GM10248 (cell line): ENCODE data around the gene PPP1R12C.

ENCODE experiments used
- CTCF ChIA-PET: fragments of 300-600 bp; sonication (Branson Sonifier 250); formaldehyde crosslinking; extraction: SDS; loops from one replicate; lab custom pipeline; 2021; ENCODE audit warnings: antibody characterized with exemption; lab: Yijun Ruan, JAX
- POLR2A ChIA-PET: fragments of 350-650 bp; sonication (Branson Sonifier 250); formaldehyde crosslinking; extraction: SDS; loops from one replicate; lab custom pipeline; 2020; ENCODE audit warnings: antibody characterized with exemption; lab: Yijun Ruan, JAX
- DNase-seq: peaks from one replicate; pipeline ENCODE4 v3.0.0; 2012; ENCODE audit errors: extremely low spot score
- TF ChIP-seq, protein P1 (sequence below): IDR thresholded peaks from 2 replicates; pipeline ENCODE4 v1.5.1; 2012; ENCODE audit warnings: mild to moderate bottlenecking, low read depth; ENCODE audit errors: extremely low read depth, missing control alignments, control extremely low read depth

Gene PPP1R12C

DNA sequence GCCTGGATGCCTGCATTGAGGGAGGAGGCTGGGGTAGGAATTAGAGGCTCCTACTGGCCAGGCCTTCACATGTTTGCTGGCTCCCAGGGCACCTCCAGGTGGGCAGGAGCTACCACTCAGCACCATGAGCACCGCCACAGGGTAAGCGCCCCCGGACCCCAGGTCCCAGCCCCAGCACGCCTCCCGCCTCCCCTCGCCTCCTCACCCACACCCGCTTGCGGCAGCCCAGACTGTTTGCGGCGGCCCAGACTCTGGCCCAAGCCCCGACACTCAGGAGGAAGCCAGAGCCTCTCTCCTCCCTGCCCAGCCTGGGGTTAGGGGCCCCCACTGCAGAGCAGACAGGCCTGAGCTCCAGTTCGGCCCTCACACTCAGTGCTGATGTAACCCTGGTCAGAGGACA, 41.1 kb downstream of the PPP1R12C start:
- no peak for DNase-seq
- ChIA-PET CTCF (interaction anchor here (2.8 kb wide), 1 partner anchor 12 kb away, joined by 13 read pairs; no protein-coding TSS in a partner anchor), POLR2A (no interaction called here)
- TF ChIP-seq, protein P1, sequence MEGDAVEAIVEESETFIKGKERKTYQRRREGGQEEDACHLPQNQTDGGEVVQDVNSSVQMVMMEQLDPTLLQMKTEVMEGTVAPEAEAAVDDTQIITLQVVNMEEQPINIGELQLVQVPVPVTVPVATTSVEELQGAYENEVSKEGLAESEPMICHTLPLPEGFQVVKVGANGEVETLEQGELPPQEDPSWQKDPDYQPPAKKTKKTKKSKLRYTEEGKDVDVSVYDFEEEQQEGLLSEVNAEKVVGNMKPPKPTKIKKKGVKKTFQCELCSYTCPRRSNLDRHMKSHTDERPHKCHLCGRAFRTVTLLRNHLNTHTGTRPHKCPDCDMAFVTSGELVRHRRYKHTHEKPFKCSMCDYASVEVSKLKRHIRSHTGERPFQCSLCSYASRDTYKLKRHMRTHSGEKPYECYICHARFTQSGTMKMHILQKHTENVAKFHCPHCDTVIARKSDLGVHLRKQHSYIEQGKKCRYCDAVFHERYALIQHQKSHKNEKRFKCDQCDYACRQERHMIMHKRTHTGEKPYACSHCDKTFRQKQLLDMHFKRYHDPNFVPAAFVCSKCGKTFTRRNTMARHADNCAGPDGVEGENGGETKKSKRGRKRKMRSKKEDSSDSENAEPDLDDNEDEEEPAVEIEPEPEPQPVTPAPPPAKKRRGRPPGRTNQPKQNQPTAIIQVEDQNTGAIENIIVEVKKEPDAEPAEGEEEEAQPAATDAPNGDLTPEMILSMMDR, result no peak

- CTCF ChIA-PET, result interaction anchor here (2.8 kb wide), 1 partner anchor 13 kb away, joined by 13 read pairs; no protein-coding TSS in a partner anchor
- POLR2A ChIA-PET, result no interaction called here
- DNase-seq, result no peak
- TF ChIP-seq, protein P1, result no peak
These were observed 42.0 kb downstream of the PPP1R12C start, which contains the start of gene EPS8L1 for GRCh38 chr19:55075371-55075998. Gene EPS8L1, plus strand, starts transcription at chr19:55075869. Its CDS starts 576 bp downstream, at chr19:55076445.

DNA sequence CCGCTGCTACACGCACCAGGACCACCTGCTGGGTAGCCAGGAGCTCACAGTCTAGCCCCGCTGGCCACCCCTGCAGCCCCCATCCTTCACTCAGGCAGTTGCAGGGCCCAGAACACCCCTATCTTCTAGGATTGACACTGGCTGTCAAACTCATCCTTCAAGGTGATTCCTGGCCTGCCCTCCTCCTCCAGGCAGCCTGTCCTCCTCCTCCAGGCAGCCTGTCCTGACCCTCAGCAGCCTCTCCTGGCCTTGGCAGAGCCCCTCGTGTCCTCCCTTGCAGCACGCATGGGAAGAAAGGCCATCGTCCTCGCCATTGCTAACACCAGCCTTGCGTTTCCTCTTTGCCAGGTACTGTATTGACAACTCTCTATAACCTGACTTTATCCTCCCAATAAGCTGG, 45.5 kb downstream of the PPP1R12C start:
- no peak for DNase-seq
- CTCF ChIA-PET, result no interaction called here
- POLR2A ChIA-PET, result interaction anchor here (0.6 kb wide), 1 partner anchor 220 kb away, joined by 3 read pairs; no protein-coding TSS in a partner anchor
- TF ChIP-seq, protein P1, result no peak

- TF ChIP-seq, protein P1, result no peak
- ChIA-PET CTCF (no interaction called here), POLR2A (no interaction called here)
- DNase-seq, result no peak
These were observed 46.3 kb downstream of the PPP1R12C start for GRCh38 chr19:55071129-55071502.

DNA sequence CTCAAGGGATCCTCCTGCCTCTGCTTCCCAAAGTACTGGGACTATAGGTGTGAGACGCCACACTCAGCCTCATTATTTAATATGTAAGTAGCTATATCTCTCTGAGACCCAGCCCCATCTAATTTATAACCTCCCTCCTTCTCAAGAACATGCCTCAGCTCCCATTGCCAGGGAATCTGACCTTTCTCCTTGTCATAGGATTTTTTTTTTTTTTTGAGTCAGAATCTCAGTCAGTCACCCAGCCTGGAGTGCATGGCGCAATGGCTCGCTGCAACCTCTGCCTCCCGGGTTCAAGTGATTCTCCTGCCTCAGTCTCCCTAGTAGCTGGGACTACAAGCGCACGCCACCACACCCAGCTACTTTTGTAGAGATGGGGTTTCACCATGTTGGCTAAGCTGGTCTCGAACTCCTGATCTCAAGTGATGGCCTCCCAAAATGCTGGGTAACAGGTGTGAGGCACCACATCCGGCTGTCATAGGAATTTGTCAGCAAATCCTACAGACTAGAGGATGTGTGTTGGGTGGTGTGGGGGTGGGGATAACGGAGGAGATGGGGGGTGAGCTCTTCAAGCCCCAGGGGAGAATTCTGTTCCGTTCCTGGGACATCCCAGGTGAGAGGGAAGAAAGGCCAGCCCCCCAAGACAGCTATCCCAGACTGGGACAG, 46.8 kb downstream of the PPP1R12C start:
- TF ChIP-seq, protein P1, result no peak
- CTCF ChIA-PET, result interaction anchor here (2.0 kb wide), 1 partner anchor 18 kb away, joined by 4 read pairs; no protein-coding TSS in a partner anchor
- POLR2A ChIA-PET, result no interaction called here
- no peak for DNase-seq

GRCh38 chr19:55069865-55070197, 47.6 kb downstream of the PPP1R12C start:
- TF ChIP-seq, protein P1, result no peak
- ChIA-PET POLR2A (interaction anchor here (0.6 kb wide), 1 partner anchor 1049 kb away, joined by 4 read pairs; no protein-coding TSS in a partner anchor), CTCF (interaction anchor here (2.0 kb wide), 1 partner anchor 19 kb away, joined by 4 read pairs; no protein-coding TSS in a partner anchor)
- DNase-seq, result no peak
